ENCODE data around the gene SBSN. TPM values are rescaled to one million over a fixed set of nuclear protein-coding genes. Genes with fewer than 3 reads are reported as not detected.

Gene SBSN
- total RNA-seq, 2 experiments from 2014 or later = not detected

GRCh38 chr19:35555301-35556005 is 27.3 kb upstream of the SBSN start:
- Mint-ChIP-seq H3K27me3 (peaks cover 26% of the 10 kb centered on the region), H3K4me1 (ENCODE audit: low read depth) (peaks cover 8% of the 10 kb centered on the region), H3K9me3 (no peaks in the 10 kb centered on the region), H3K4me3 (no peak overlapping the region), H3K36me3 (ENCODE audit: low read depth) (peaks cover 1% of the 10 kb centered on the region), H3K27ac (no peak overlapping the region)
- peak; percentile 42 for TF ChIP-seq CTCF (IDR thresholded peaks at IDR 0.05)
- intact Hi-C loops (cut with micrococcal nuclease) = no loop called here
- ChIA-PET POLR2A (interaction anchor here (0.5 to 1.3 kb wide), 2 partner anchors 53 to 324 kb away, joined by 3 read pairs; no protein-coding TSS in a partner anchor), CTCF (interaction anchor here (0.9 to 1.7 kb wide), 3 partner anchors 37 to 50 kb away, joined by 3 to 10 read pairs (median 4); no protein-coding TSS in a partner anchor)
- peak; percentile 31 for DNase-seq
- ATAC-seq = peak; percentile 28

GRCh38 chr19:35554076-35554475 is 26.0 kb upstream of the SBSN start:
- no peak overlapping the region for H3K27ac Mint-ChIP-seq
- H3K4me3 Mint-ChIP-seq = no peak overlapping the region
- ChIA-PET CTCF (no interaction called here), POLR2A (no interaction called here)
- H3K4me1 Mint-ChIP-seq (ENCODE audit: low read depth) = peaks cover 11% of the 10 kb centered on the region
- TF ChIP-seq CTCF (IDR thresholded peaks at IDR 0.05) = no peak
- H3K36me3 Mint-ChIP-seq (ENCODE audit: low read depth) = peaks cover 6% of the 10 kb centered on the region
- no peaks in the 10 kb centered on the region for H3K9me3 Mint-ChIP-seq
- intact Hi-C loops (cut with micrococcal nuclease) = no loop called here
- no peak for DNase-seq
- H3K27me3 Mint-ChIP-seq = peaks cover 13% of the 10 kb centered on the region
- no peak for ATAC-seq

GRCh38 chr19:35553385-35554000 is 25.4 kb upstream of the SBSN start:
- peaks cover 9% of the 10 kb centered on the region for H3K27me3 Mint-ChIP-seq
- ATAC-seq (no peak), DNase-seq (no peak)
- peaks cover 9% of the 10 kb centered on the region for H3K36me3 Mint-ChIP-seq (ENCODE audit: low read depth)
- intact Hi-C loops (cut with micrococcal nuclease) = no loop called here
- CTCF ChIA-PET = no interaction called here
- peaks cover 14% of the 10 kb centered on the region for H3K4me1 Mint-ChIP-seq (ENCODE audit: low read depth)
- POLR2A ChIA-PET = no interaction called here
- H3K9me3 Mint-ChIP-seq = no peaks in the 10 kb centered on the region
- H3K27ac Mint-ChIP-seq = no peak overlapping the region
- H3K4me3 Mint-ChIP-seq = no peak overlapping the region
- no peak for TF ChIP-seq CTCF (IDR thresholded peaks at IDR 0.05)

- ATAC-seq = no peak
- TF ChIP-seq CTCF (IDR thresholded peaks at IDR 0.05) = no peak
- Mint-ChIP-seq H3K4me3 (no peak overlapping the region), H3K27me3 (peaks cover 6% of the 10 kb centered on the region), H3K36me3 (ENCODE audit: low read depth) (peaks cover 11% of the 10 kb centered on the region), H3K27ac (no peak overlapping the region), H3K4me1 (ENCODE audit: low read depth) (peaks cover 15% of the 10 kb centered on the region), H3K9me3 (no peaks in the 10 kb centered on the region)
- POLR2A ChIA-PET = no interaction called here
- no peak for DNase-seq
- intact Hi-C loops (cut with micrococcal nuclease) = no loop called here
- CTCF ChIA-PET = no interaction called here
These were observed 24.6 kb upstream of the SBSN start for GRCh38 chr19:35552534-35553384.

Data from activated CD8-positive, alpha-beta T cell treated with anti-CD3 and anti-CD28 coated beads for 36 hours (primary cell).